Lower leg skin (tissue), 3 donors: ENCODE data around the gene IL3.

Experiments used
- CTCF ChIP-seq, 3 donors: fragments of 450-650 bp; IDR thresholded peaks; one replicate each; pipeline ENCODE4 v1.5.1; 2016; ENCODE audit warnings: antibody characterized with exemption in 3 of 3, mild to moderate bottlenecking in 3 of 3, moderate library complexity in 2 of 3
- POLR2A ChIP-seq, 2 donors: fragments of 450-650 bp; IDR thresholded peaks; one replicate each; pipeline ENCODE4 v1.6.1; 2016 to 2017; ENCODE audit warnings: antibody characterized with exemption in 2 of 2, mild to moderate bottlenecking in 1 of 2, moderate library complexity in 1 of 2

GRCh38 chr5:132064738-132065331 lies 4.4 kb downstream of the IL3 start:
- TF ChIP-seq CTCF (IDR thresholded peaks at IDR 0.05), result peak in 1 of 3 donors; percentile 47
- TF ChIP-seq POLR2A (IDR thresholded peaks at IDR 0.05), result no peak
